Osteocyte (in vitro differentiated cells): ENCODE results near the gene SLC38A7. TPM values are rescaled to one million over a fixed set of nuclear protein-coding genes. Genes with fewer than 3 reads are reported as not detected.

Experiments used
- DNase-seq: peaks from one replicate; pipeline ENCODE4 v3.0.0; 2021; ENCODE audit warnings: mixed read lengths; ENCODE audit not compliant: unreplicated experiment; ENCODE audit errors: extremely low spot score
- H3K27ac Mint-ChIP-seq: one replicate; pipeline ENCODE4 v1.8.0; 2021; ENCODE audit warnings: mild to moderate bottlenecking, mixed read lengths; ENCODE audit not compliant: unreplicated experiment
- H3K27me3 Mint-ChIP-seq: one replicate; pipeline ENCODE4 v1.8.0; 2021; ENCODE audit warnings: mixed read lengths; ENCODE audit not compliant: unreplicated experiment
- H3K36me3 Mint-ChIP-seq: one replicate; pipeline ENCODE4 v1.8.0; 2021; ENCODE audit warnings: mixed read lengths; ENCODE audit not compliant: unreplicated experiment
- H3K4me1 Mint-ChIP-seq: one replicate; pipeline ENCODE4 v1.8.0; 2021; ENCODE audit warnings: mixed read lengths; ENCODE audit not compliant: unreplicated experiment
- H3K4me3 Mint-ChIP-seq: one replicate; pipeline ENCODE4 v1.8.0; 2021; ENCODE audit warnings: mild to moderate bottlenecking, moderate library complexity, mixed read lengths; ENCODE audit not compliant: unreplicated experiment
- H3K9me3 Mint-ChIP-seq: one replicate; pipeline ENCODE4 v1.8.0; 2021; ENCODE audit warnings: mixed read lengths; ENCODE audit not compliant: unreplicated experiment
- total RNA-seq: library from RNA; stranded (reverse); gene quantifications from 2 replicates; pipeline ENCODE4 v1.2.1, GENCODE V29; 2021
- TF ChIP-seq, protein P1 (sequence below): fragments of 200-600 bp; sonication (generic); IDR thresholded peaks from 2 replicates; pipeline ENCODE4 v1.5.0; 2021; ENCODE audit warnings: antibody characterized with exemption, mild to moderate bottlenecking, moderate library complexity

SLC38A7 gene
- total RNA-seq, 1 donor from 2014 or later, result 54.5 TPM

- H3K4me3 Mint-ChIP-seq, result no peak overlapping the region
Observed at GRCh38 chr16:58678716-58679115, 5.9 kb downstream of the SLC38A7 start.

DNA sequence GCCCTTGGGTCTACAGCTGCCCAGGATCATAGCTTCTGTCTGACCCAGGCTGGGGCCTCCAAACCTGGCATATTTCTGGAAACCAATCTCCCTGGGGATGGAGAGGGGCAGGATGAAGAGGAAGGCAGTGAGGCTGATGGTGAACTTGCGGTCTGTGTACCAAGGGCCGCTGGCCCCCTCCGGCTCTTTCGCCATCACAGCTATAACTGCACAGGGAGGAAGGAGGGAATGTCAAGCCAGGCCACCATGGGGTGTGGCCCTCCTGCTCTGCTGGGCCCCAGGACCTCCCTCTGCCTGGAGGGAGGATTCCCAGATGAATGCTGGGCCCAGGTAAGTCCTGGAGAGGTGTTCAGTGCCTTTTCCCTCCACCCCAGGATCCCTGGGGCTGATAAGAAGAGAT is 6.3 kb downstream of the SLC38A7 start:
- H3K27me3 Mint-ChIP-seq, result no peaks in the 10 kb centered on the region
- TF ChIP-seq, protein P1, sequence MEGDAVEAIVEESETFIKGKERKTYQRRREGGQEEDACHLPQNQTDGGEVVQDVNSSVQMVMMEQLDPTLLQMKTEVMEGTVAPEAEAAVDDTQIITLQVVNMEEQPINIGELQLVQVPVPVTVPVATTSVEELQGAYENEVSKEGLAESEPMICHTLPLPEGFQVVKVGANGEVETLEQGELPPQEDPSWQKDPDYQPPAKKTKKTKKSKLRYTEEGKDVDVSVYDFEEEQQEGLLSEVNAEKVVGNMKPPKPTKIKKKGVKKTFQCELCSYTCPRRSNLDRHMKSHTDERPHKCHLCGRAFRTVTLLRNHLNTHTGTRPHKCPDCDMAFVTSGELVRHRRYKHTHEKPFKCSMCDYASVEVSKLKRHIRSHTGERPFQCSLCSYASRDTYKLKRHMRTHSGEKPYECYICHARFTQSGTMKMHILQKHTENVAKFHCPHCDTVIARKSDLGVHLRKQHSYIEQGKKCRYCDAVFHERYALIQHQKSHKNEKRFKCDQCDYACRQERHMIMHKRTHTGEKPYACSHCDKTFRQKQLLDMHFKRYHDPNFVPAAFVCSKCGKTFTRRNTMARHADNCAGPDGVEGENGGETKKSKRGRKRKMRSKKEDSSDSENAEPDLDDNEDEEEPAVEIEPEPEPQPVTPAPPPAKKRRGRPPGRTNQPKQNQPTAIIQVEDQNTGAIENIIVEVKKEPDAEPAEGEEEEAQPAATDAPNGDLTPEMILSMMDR, result no peak
- H3K36me3 Mint-ChIP-seq, result peaks cover 34% of the 10 kb centered on the region
- H3K27ac Mint-ChIP-seq, result no peak overlapping the region
- H3K4me1 Mint-ChIP-seq, result peaks cover 5% of the 10 kb centered on the region
- H3K4me3 Mint-ChIP-seq, result no peak overlapping the region
- no peak for DNase-seq
- no peaks in the 10 kb centered on the region for H3K9me3 Mint-ChIP-seq

More at GRCh38 chr16:58678716-58679115, 5.9 kb downstream of the SLC38A7 start:
- peaks cover 34% of the 10 kb centered on the region for H3K36me3 Mint-ChIP-seq
- no peak for DNase-seq
- H3K9me3 Mint-ChIP-seq, result no peaks in the 10 kb centered on the region
- no peaks in the 10 kb centered on the region for H3K27me3 Mint-ChIP-seq
- H3K4me1 Mint-ChIP-seq, result peaks cover 10% of the 10 kb centered on the region
- no peak overlapping the region for H3K27ac Mint-ChIP-seq
- TF ChIP-seq, protein P1, result no peak

DNA sequence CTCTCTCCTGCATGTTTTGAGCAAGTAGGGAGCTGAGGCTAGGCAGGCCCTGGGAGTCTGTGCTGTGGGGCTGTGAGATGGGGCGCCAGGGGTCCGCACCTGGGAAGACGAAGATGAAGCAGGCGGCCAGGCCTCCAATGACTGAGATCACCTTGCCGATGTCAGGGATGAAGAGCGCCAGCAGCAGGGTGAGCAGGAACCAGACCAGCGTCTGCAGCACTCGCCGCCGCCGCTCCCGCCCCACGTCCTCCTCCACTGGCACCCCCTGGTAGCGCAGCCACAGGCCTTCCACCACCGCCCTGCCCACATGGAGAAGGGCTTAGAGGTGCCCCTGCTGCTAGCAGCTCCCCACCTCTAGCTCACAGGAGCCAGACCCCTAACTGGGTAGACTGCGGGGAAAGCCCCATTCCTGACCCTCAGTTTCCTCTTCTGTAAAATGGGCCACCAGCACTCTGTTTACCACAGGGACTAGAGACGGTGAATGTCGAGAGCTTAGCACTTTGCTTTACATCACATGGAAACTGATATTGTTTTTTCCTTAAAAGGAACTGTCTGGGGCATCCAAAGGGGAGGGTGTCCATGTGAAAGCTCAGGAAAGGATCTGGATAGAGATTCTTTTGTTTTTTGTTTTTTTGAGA is 13.5 kb downstream of the SLC38A7 start:
- no peaks in the 10 kb centered on the region for H3K9me3 Mint-ChIP-seq
- no peak for DNase-seq
- no peak overlapping the region for H3K4me3 Mint-ChIP-seq
- no peak overlapping the region for H3K27ac Mint-ChIP-seq
- peaks cover 27% of the 10 kb centered on the region for H3K36me3 Mint-ChIP-seq
- no peaks in the 10 kb centered on the region for H3K27me3 Mint-ChIP-seq
- TF ChIP-seq, protein P1, result no peak
- peaks cover 8% of the 10 kb centered on the region for H3K4me1 Mint-ChIP-seq

- TF ChIP-seq, protein P1, result no peak
- no peak overlapping the region for H3K4me3 Mint-ChIP-seq
Observed at GRCh38 chr16:58670177-58670576, 14.4 kb downstream of the SLC38A7 start.

DNA sequence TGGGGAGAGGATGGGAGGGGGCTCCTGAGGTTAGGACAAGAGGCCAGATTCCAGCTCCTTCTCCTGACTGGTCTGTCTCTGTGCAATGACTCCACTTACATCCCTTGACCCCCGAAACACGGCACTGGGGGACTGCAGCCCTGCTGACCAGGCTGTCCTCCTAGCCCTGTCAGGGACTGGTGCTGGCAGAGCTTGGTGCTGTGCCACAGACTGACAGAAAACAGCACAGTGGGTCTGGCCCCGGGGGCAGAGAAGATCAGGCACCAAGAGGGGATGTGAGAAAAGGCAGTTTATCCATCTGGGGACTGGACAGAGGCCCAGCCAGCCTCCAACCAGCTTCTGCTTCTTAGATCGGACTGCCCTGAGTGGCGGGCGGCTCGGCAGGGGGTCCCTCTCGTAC is 19.4 kb downstream of the SLC38A7 start:
- H3K27ac Mint-ChIP-seq, result no peak overlapping the region
- no peak overlapping the region for H3K4me3 Mint-ChIP-seq
- TF ChIP-seq, protein P1, result no peak
- peaks cover 6% of the 10 kb centered on the region for H3K4me1 Mint-ChIP-seq
- H3K9me3 Mint-ChIP-seq, result no peaks in the 10 kb centered on the region
- H3K36me3 Mint-ChIP-seq, result peaks cover 17% of the 10 kb centered on the region
- no peaks in the 10 kb centered on the region for H3K27me3 Mint-ChIP-seq
- DNase-seq, result no peak

More at GRCh38 chr16:58670177-58670576, 14.4 kb downstream of the SLC38A7 start:
- peaks cover 23% of the 10 kb centered on the region for H3K36me3 Mint-ChIP-seq
- no peak for DNase-seq
- H3K27ac Mint-ChIP-seq, result peak overlapping the region; percentile 15
- H3K27me3 Mint-ChIP-seq, result no peaks in the 10 kb centered on the region
- H3K4me1 Mint-ChIP-seq, result peaks cover 8% of the 10 kb centered on the region
- H3K9me3 Mint-ChIP-seq, result no peaks in the 10 kb centered on the region
